Stomach (tissue), 4 donors: ENCODE results near the gene SLC2A3.

Experiments used
- POLR2A ChIP-seq, 4 donors: fragments of 450-650 bp; IDR thresholded peaks; one replicate each; pipeline ENCODE4 v1.6.1; 2016; ENCODE audit warnings: antibody characterized with exemption in 4 of 4, control low read depth in 2 of 4, mild to moderate bottlenecking in 1 of 4, moderate library complexity in 1 of 4
- TF ChIP-seq, protein P1 (sequence below), 7 experiments: fragments of 450-650 bp in 4 of 7; fragments of 200-600 bp in 3 of 7; sonication (generic) in 3 of 7; IDR thresholded peaks; one replicate each; pipeline ENCODE4 v1.5.1; 2016 to 2019; ENCODE audit warnings: antibody characterized with exemption in 7 of 7, control low read depth in 2 of 7, mild to moderate bottlenecking in 1 of 7

- TF ChIP-seq, protein P1, sequence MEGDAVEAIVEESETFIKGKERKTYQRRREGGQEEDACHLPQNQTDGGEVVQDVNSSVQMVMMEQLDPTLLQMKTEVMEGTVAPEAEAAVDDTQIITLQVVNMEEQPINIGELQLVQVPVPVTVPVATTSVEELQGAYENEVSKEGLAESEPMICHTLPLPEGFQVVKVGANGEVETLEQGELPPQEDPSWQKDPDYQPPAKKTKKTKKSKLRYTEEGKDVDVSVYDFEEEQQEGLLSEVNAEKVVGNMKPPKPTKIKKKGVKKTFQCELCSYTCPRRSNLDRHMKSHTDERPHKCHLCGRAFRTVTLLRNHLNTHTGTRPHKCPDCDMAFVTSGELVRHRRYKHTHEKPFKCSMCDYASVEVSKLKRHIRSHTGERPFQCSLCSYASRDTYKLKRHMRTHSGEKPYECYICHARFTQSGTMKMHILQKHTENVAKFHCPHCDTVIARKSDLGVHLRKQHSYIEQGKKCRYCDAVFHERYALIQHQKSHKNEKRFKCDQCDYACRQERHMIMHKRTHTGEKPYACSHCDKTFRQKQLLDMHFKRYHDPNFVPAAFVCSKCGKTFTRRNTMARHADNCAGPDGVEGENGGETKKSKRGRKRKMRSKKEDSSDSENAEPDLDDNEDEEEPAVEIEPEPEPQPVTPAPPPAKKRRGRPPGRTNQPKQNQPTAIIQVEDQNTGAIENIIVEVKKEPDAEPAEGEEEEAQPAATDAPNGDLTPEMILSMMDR (IDR thresholded peaks at IDR 0.05): no peak
- no peak for TF ChIP-seq POLR2A (IDR thresholded peaks at IDR 0.05)
Observed at GRCh38 chr12:7959278-7959677, 23.3 kb upstream of the SLC2A3 start.
